ENCODE data around the gene RBM20.

- TF ChIP-seq, protein P1, sequence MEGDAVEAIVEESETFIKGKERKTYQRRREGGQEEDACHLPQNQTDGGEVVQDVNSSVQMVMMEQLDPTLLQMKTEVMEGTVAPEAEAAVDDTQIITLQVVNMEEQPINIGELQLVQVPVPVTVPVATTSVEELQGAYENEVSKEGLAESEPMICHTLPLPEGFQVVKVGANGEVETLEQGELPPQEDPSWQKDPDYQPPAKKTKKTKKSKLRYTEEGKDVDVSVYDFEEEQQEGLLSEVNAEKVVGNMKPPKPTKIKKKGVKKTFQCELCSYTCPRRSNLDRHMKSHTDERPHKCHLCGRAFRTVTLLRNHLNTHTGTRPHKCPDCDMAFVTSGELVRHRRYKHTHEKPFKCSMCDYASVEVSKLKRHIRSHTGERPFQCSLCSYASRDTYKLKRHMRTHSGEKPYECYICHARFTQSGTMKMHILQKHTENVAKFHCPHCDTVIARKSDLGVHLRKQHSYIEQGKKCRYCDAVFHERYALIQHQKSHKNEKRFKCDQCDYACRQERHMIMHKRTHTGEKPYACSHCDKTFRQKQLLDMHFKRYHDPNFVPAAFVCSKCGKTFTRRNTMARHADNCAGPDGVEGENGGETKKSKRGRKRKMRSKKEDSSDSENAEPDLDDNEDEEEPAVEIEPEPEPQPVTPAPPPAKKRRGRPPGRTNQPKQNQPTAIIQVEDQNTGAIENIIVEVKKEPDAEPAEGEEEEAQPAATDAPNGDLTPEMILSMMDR (IDR thresholded peaks at IDR 0.05), result peak; percentile 63 to 93 (median 83)
- no peak for TF ChIP-seq POLR2A (IDR thresholded peaks at IDR 0.05)
Observed at GRCh38 chr10:110610308-110610774, 33.8 kb upstream of the RBM20 start.

All from thyroid gland (tissue), 4 donors.